Fibroblast of skin of scalp (primary cell): ENCODE results near the gene CXCL3. TPM values are rescaled to one million over a fixed set of nuclear protein-coding genes. Genes with fewer than 3 reads are reported as not detected.
"Not testable (repeated sequence)": the region's sequence is repeated elsewhere in the genome, so short reads cannot be mapped to it uniquely, and the experiment has no call there.

ENCODE experiments used
- DNase-seq: peaks from one replicate; pipeline ENCODE4 v3.0.0-alpha.2; 2013
- polyA plus RNA-seq, 2 experiments: library from polyadenylated mRNA; unstranded; fragments of 120-200 nt; gene quantifications; one replicate each; pipeline ENCODE4 v1.2.1, GENCODE V29; 2013; ENCODE audit not compliant: insufficient read length in 2 of 2

CXCL3 gene
- 0.28 TPM for polyA plus RNA-seq (2013, experiment 1 of 2; ENCODE audit: insufficient read length)
- 0.26 TPM for polyA plus RNA-seq (2013, experiment 2 of 2; ENCODE audit: insufficient read length)

DNA sequence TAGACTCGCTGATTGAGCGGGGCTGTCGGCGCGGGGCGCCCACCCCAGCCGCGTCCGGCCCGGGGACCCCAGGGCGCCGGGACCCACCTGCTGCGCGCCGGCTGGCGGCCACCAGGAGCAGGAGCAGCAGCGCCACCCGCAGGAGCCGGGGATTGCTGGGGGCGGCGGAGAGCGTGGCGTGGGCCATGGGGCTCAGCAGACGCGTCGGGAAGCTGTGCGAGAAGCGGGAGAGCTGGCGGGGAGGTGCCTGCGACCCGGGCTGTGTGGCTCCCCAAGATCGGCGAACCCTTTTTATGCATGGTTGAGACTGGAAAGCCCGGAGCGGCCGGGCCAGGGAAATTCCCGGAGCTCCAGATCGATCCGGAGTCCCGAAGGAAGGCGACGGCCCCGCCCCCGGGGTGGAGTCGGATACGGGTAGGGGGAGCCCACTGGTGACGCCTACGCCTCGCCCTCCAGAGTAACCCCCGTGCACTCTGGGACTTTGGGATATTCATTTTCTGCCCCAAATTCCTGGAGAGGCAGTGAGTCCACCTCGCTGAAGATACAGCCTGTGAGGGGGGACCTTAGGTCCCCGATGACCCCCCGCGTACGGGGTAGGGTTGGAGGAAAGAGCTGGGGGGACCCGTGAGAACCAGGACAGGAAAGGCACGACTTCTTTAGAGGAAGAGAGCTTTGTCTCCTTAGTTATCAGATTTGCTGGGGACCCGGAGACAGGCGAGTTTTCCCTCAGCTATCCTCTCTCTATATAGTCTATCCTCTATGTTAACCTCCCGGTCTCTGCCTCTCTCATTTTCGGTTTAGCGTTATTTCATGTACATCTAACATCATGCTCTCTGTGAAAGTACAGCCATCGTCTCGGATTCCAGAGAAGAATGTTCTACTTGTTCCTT is at the start of gene CXCL3:
TSS of gene CXCL3 (minus strand) at position 265 of the 890 bp plus-strand sequence. CDS start at position 187, 78 bp downstream.
- peak; percentile 66 for DNase-seq

DNA sequence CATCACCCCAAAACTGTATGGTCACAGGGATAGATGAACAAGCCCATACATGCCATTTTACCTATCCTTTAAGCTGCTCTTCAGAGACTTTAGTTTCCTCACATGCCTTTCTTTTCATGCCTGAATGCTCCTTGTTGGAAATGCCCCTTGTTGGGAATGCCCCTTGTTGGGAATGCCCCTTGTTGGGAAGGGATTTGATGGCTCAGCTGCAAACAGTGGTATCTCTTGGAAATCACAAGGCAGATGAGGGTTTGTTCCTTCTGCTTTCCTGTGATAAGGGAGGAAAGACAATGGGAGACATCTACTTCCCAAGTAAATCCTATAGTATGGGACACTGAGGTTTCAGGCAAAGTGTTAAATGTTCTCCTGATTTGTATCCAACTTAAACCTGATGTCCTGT is 49.0 kb upstream of the CXCL3 start:
- no peak for DNase-seq

DNA sequence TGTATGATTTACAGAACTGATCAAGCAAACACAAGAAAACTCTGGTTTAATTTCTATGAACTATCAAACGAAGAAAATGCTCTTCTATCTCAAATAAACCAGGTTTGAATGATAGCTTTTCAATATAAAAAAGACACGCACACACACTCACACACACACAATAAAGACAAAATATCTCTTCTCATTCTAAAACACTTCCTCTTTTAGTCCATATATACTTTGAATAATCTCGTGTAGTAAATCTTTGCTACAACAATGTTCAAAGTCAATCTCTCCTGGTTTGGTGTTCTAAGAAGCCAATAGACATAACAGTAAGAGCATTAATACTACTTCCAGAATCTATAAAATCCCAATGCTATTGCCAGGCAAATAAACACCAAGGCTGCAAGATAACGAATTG is 47.2 kb upstream of the CXCL3 start:
- DNase-seq, result no peak

DNA sequence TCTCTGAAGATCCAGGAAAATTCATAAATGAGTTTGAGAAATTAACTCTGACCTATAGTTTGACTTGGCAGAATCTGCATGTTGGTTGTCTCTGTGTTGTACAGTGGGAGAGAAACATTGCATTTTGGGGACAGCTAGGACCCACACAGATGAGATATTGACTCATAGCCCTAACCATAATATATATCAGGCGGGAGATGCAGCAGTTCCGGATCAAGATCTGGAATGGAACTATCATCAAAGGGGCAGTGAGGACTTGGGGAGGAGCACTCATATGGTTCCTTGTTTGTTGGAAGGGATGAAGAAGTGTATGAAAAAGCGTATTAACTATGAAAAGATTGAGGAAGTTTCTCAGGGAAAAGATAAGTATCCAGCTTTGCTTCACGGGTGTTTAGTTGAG is 46.5 kb upstream of the CXCL3 start:
- DNase-seq, result no peak

DNA sequence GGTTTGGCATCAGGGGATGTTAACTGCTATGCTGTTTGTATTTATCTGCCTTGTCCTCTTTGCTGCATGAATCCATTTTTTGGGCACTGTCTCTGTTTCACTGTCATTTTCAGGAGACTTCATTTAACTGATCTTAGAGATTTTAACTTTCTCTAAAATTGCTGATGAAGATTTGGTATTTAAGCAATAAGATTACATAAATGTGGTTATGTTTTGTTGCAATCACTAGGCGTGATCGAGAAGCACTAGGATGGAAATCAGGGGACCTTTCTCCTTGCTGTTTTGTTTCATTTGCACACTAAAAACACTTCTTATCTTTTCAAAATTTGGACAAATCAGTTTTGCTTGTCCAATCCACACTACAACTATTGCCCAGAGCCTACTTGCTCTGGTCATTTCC is 45.1 kb upstream of the CXCL3 start:
- DNase-seq, result no peak

DNA sequence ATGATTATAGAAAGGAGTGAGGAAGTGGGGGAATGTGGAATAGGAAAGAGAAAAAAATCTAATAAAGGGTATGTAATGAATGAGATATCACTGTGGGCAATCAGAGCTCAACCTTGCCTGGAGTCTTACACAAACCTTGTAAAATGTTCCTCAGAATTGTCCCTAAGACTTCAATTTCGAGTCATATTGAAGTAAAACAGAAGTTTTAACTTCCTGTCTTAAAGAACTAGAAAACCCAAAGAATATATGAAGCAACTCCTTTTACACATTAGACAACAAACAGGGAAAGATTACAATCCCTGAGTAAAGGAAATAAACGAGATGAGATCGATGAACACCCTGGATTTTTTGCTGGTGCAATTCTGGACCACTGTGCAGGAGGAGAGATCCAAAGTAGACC is 42.5 kb upstream of the CXCL3 start:
- DNase-seq, result no peak

DNA sequence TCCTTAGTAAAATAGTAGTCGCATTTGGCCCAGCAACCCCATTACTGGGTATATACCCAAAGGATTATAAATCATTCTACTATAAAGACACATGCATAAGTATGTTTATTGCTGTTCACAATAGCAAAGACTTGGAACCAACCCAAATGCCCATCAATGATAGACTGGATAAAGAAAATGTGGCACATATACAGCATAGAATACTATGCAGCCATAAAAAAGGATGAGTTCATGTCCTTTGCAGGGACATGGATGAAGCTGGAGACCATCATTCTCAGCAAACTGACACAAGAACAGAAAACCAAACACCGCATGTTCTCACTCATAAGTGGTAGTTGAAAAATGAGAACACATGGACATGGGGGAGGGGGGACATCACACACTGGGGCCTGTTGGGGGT is 41.9 kb upstream of the CXCL3 start:
- DNase-seq, result not testable (repeated sequence)

DNA sequence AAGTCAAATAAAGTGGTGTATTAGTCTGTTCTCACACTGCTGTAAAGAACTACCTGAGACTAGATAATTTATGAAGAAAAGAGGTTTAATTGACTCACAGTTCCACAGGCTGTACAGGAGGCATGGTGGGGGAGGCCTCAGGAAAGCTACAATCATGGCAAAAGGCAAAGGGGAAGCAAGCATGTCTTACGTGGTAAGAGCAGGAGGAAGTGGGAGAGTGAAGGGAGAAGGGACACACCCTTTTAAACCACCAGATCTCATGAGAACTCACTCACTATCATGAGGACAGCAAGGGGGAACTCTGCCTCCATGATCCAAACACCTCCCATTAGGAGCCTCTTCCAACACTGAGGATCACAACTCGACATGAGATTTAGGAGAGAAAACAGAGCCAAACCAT is 40.5 kb upstream of the CXCL3 start:
- not testable (repeated sequence) for DNase-seq

DNA sequence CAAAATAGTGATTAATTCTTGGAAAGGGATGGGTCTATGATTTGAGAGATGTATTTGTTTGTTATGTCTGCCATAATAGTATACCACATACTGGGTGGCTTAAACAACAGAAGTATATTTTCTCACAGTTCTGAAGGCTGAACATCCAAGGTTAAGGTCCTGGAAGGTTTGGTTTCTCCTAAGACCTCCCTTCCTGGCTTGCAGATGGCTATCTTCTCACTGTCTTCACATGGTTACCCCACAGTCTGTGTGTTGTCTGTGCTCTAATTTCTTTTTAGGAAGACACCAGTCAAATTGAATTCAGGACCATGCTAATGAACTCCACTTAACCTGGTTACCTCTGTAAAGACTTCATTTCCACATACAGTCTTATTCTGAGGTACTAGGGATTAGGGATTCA is 34.9 kb upstream of the CXCL3 start:
- DNase-seq, result no peak

DNA sequence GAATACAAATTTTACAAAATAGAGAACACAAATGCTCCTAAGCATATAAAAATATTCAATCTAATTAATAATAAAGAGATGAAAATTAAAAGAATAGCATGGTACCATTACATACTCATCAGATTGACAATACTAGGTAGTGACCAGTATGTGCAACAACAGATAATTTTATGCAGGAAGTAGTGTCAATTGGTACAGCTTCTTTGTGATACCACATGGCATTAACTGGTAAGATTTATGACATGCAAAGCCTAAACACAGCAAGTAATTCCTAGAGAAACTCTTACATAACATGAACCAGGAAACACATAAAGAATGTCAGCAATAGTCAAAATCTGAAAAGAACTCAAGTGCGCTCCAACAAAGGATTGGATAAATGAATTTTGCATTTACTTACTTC is 34.2 kb upstream of the CXCL3 start:
- DNase-seq, result no peak

DNA sequence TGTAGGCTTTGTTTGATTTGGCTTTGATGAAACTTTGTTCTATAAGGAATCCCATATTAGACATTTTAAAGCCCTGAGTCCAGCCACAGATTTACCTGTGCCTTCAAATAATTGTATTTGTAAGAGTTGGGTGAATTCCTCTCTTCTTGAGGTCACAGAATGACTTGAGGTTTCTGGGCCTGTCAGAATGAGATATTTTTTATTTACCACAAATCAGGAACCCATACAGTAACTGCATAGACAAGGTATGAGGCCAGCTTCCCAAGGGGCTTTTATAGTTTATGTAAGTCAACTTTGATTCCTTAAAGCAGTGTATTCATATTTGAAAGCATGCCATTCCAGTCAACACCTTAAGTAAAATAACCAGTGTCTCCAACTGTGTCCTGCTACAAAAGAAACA is 29.1 kb upstream of the CXCL3 start:
- no peak for DNase-seq

DNA sequence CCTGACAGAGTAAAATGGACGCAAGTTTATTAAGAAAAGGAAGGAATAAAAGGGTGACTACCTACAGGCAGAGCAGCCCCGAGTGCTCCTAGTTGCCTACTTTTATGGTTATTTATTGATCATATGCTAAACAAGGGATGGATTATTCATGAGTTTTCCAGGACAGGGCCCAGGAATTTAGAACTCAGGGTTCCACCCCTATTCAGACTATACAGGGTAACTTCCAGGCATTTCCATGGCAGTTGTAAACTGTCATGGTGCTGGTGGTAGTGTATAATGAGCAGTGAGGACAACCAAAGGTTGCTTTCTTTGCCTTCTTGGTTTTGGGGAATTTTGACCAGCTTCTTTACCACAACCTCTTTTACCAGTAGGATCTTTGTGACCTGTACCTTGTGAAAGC is 27.7 kb upstream of the CXCL3 start:
- DNase-seq, result no peak

DNA sequence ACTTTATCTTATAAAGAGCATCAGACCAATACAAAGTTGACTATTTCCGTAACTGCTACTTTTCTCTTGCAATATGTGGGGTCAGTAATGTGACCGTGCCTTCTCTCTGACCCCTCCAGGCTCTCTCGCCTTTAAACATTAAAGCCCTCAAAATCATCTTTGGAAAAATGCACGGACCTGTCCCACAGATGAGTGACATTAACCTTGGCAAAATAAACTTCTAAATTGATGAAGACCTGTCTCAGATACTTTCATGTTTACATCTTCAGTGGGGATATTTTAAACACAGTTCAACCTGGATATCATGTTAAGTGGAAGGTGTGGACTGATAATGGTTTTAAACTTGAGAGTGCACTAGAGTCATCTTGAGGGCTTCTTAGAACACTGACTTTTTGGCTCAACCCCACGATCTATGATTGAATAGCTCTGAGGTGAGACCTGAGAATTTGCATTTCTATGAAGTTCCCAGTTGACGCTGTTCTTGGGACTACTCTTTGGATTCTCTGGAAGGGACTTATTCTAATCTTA is 26.7 kb upstream of the CXCL3 start:
- DNase-seq, result no peak

DNA sequence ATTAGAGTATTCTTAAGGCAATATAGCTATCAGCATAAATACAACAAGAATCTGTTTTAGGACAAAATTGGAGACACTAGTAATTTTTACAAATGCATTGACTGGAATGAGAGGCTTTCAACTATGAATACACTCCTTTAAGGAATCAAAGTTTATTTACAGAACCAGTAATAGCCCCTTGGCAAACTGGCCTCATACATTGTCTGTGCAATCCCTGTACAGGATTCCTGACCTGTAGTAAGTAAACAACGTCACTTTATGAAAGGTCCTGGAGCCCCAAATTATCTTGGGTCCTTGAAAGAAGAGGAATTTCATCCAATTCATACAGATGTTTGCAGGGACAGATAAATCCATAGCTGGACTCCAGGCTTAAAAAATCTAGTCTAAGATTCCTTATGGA is 25.4 kb upstream of the CXCL3 start:
- DNase-seq, result no peak

DNA sequence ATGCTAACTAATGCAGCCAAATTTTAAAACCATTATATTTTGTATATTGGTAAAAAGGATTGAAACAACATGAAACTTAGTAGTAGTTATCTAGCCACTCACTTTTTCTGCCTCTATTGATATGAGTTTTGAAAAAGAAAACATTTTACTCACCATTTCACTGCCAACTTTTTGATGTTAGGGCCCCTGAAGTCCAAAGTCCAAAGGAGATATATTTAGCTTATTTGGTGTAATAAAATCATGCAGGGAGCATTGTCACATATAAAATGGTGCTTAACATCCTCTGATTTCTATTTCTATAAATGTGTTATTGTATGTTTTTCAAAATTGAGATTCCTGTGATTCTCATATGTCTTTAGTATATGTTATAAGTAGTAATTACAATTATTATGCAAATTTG is 24.5 kb upstream of the CXCL3 start:
- DNase-seq, result no peak

DNA sequence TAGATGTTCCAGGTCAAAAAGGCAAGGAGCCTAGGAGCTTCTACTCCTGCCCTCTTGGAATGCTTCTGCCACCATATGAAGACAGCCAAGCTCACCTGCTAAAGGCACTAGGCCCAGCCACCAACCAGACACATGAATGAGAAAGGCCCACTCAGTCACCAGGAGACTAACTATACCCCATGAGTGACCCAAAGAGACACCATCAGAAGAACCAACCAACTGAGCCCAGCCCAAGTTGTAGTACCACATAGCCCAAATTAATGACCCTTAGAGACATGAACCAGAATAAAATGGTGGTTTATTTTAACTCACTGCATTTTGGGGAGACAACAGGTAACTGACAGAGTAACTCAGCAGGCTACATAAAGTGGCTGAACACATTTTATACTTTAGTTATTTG is 22.9 kb upstream of the CXCL3 start:
- DNase-seq, result no peak

DNA sequence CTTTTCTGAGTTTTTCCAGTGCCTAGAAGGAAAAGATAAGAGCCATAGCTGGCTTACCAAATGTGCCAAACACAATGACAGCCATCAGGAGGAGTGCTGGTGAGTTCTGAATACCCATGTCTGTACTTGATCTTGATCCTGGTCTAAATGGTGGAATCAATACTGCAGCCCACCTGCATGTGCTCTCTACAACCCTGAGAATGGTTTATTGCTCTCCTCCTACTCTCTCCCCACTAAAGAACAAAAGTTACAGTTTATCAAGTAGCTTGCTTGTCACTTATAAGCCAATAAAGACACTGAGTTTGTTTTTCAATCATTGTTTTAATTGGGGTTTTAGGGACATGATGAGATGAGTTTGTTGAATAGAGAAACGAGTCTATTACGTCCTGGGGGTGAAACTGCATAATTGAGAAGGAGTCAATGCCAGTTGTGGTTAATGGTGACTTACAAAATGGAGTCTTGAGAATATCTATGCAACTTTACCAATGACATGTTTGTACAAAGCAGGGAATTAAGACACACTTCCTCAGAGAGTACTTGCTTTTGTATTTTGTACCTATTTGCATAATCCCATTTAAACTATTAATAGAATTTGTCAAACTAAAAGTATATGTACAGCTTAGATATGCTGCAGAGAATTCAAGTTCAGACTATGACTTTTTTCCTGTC is 20.8 kb upstream of the CXCL3 start:
- DNase-seq, result no peak

DNA sequence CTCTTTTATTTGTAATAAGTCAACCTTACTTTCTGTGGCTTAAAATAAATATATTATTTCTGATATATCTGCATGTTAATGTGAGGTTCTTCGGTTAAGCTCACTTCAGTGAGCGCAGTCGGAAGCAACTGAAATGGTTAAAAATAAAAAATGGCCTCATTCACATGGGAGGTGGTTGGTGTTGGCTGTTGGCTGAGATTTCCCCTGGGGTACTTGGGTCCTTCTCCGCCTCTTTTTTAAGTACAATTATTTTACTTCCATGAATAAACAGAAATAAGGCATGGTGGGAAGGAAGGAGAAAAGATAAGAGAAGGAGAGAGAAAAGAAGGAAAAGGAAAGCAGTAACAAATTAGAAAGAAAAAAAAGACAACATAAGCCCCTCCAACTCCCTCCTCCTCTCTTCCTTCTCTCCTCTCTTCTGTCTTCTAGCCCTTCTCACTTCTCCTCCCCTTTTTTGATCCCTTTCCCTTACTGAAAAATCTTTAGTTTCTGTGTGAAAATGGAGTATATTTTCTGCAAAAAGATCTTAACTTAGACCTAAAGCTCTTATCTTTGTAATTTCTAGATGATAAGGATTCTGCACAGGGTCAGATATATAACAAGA is 19.7 kb upstream of the CXCL3 start:
- DNase-seq, result no peak

DNA sequence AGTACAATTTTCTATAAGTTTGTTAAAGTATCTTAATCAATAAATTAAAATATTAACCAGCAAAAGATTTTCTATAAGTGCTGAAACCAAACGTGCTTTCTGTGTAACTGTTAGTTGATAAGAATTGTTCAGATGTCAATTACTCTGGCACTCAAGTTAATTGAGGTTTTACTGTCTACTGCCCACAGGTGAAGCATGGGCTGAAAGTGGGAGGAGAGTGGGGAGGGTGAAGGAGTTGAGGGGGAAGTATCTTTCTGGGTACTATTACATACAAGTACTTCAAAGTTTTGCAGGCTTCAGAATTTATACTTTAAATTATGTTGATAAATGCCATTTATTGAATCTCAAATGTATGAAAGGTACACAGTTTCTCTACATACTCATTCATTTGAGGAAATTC is 19.1 kb upstream of the CXCL3 start:
- DNase-seq, result no peak

DNA sequence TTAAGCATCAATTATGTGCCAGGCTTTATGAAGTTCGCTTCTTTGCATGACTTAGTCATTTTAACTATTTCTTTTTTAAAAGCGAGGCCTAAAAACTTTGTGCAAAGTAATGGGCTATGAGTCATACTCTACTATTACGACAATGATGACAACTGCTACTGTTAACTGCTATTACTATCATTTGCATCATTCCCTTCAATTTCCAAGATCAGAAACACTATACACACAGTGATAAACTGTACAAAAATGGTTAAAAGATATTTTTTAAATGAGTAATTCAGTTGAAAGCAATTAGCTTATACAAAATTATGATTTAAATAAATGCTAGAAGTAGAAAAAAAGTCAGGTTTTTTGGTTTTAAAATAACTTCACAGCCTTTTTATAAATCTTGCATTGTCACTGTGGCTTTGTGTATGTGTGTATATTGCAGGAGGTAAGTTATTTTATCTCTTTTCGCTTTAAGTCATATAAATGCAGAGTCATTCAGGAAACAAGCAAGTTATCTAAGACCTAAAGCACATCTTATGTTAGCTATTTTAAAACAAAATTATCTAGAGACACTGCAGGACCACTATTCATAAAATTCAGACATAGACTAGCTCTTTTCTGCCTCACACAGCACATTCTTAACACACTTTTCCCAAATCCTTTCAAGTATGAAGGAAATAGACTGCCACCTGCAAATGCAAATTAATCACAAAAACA is 18.5 kb upstream of the CXCL3 start:
- peak; percentile 90 for DNase-seq

DNA sequence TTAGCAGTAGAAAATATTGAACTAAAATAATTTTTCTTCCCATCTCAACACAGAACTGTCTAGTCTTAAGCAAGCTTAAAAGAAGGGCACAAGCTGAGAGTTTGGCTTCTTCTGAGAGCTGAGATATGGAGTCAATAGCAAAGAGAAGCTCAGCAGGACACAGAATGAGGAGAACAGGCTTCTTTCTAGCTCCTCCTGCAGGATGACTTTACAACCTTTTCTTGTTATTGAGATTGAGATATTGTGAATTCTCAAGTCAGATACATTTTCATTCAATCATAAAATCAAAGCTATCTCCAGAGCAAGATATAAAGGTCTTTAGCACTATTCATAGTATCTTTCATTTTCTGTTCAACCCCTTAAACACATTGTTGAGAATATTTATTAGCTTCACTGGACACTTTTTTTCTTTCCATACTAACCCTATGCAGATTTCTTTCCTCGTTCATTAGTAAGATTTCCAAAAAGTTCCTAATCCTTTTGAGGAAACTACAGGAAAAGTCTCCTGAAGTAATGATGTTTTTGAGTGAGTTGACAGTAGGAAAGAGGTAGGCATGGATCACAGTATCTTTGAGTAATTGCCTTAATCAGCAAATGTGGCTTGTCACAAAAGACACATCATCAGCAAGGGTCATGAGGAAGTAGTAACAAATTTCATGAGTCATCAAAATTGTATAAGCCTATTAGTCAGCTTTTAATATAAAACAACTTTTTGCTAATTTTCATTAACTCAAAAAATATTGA is 17.8 kb upstream of the CXCL3 start:
- DNase-seq, result peak; percentile 56

DNA sequence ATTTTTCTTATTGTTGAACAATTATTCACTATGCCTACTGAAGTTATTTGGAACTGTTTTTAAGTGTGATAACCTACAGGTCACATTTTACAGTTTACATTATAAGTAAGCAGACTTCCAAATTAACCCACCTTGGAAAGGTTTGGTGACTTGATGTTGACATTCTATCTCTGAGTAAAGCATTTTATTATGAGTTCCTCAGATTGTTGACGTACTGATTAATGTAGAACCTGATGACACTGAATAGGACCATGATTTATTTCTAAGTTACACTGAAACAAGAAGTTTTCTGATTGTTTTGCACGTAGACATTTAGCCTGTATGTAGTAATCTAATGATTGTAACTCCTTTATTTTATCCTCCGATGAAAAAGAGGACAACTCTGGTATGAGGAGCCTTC is 17.0 kb upstream of the CXCL3 start:
- no peak for DNase-seq
